Right forelimb (tissue), 1 donor: ENCODE results near the gene AUTS2.

Experiments
- DNase-seq: peaks from one replicate; pipeline ENCODE4 v3.0.0-alpha.2; 2018

The AUTS2 gene

DNA sequence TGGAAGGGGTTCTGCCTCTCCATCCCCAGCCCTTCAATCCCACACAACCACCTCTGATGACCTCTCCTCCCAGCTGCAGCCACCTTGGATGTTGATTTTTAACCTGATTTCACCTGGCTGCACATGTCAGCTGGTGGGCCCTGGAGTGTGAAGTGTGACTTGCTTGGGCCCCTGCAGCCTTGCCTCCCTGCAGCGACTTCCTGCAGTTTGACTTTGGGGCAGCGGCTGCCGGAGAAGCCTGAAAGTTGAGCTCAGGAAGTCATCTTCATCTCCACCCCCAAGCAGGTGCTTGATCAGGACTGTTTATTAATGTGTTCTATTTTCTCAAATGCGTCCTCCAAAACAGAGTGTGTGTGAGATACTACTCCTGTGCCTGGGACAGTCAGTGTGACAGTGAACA, 858.4 kb downstream of the AUTS2 start:
- DNase-seq: no peak

DNA sequence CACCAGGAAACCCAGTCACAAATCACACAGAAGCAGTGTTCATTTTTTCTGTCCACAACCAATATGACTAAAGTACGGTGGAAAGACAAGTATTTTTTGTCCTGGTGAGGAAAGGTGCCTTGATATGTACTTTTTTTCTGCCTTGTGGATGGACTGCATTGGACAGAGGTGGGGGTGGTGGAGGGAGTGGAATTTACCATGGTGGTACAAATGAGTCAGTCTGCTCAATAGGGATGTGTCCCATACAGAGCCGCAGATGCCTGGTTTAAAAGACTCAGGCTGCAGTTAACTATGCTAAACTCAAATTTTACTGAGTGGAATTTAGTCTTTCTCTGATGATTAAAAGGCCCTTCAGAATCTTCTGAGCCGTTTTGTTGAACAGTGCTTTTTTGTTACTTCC, 859.2 kb downstream of the AUTS2 start:
- DNase-seq: no peak

- no peak for DNase-seq
These were observed 859.8 kb downstream of the AUTS2 start for GRCh38 chr7:70457883-70458680.

- DNase-seq: no peak
These were observed 860.5 kb downstream of the AUTS2 start for GRCh38 chr7:70458745-70459144.

GRCh38 chr7:70459546-70459945, 861.3 kb downstream of the AUTS2 start:
- no peak for DNase-seq

DNA sequence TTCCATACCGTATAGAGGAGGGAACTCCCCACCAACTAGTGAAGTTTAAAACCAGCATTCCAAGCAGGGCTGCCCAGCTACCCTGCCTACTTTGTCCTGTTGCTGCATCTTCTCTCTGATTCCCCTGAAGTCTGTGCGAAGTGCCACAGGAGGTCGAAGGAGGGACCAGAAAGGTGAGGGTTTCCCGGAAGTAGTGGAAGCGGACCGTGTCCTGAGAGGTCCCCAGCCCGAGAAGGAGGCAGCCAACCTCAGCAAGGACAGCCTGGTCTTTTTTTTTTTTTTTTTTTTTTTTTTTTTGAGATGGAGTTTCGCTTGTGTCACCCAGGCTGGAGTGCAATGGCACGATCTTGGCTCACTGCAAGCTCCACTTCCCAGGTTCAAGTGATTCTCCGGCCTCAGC, 861.8 kb downstream of the AUTS2 start:
- DNase-seq: no peak

DNA sequence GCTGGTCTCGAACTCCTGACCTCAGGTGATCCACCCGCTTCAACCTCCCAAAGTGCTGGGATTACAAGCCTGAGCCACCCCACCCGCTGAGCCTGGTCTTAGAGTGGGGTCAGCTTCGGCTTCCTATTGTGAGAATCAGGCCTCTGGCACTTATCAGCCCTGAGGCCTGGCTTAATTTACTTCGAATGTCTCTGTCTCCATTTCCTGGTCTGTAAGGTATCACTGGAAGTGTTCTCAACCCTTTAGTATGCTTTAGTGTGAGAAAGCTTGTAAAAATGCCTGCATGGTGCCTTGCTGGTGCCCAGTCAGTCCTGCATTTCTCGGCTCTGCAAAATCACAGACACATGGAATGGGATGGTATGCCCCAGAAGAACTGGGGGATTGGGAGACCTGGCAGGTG, 862.3 kb downstream of the AUTS2 start:
- no peak for DNase-seq

- no peak for DNase-seq
These were observed 865.2 kb downstream of the AUTS2 start for GRCh38 chr7:70463352-70463938.

GRCh38 chr7:70466725-70467364, 868.6 kb downstream of the AUTS2 start:
- DNase-seq: no peak

GRCh38 chr7:70470746-70471145, 872.5 kb downstream of the AUTS2 start:
- DNase-seq: no peak

DNA sequence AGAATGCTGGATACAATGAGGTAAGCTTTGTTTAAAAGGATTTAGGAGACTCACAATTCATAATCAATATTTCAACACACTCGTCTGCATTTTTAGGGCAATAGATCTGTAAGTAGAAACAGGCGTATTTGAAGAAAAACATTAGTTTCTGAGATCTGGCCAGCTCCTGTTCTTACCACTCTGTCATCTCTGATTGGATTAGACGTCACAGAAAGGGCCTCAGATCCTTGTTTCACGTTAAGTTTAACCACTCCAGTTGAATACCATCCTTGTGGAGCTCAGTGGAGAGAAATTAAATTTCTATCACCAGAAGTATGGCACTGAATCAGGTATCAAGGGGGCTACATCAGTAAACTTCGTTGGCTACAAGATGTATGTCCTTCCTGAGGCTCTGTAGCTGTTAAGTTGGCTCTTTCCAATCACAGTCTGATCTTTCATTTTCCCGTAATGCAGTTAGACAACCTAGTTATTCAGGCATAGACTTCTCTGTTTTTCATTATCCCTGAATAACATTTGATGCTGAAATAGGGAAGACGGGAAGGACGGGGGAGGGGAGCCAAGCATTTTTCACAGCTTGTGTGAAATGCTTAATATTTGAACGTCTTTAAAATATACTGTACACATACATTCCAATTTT, 874.4 kb downstream of the AUTS2 start:
- no peak for DNase-seq

GRCh38 chr7:70474639-70475234, 876.5 kb downstream of the AUTS2 start:
- DNase-seq: no peak

DNA sequence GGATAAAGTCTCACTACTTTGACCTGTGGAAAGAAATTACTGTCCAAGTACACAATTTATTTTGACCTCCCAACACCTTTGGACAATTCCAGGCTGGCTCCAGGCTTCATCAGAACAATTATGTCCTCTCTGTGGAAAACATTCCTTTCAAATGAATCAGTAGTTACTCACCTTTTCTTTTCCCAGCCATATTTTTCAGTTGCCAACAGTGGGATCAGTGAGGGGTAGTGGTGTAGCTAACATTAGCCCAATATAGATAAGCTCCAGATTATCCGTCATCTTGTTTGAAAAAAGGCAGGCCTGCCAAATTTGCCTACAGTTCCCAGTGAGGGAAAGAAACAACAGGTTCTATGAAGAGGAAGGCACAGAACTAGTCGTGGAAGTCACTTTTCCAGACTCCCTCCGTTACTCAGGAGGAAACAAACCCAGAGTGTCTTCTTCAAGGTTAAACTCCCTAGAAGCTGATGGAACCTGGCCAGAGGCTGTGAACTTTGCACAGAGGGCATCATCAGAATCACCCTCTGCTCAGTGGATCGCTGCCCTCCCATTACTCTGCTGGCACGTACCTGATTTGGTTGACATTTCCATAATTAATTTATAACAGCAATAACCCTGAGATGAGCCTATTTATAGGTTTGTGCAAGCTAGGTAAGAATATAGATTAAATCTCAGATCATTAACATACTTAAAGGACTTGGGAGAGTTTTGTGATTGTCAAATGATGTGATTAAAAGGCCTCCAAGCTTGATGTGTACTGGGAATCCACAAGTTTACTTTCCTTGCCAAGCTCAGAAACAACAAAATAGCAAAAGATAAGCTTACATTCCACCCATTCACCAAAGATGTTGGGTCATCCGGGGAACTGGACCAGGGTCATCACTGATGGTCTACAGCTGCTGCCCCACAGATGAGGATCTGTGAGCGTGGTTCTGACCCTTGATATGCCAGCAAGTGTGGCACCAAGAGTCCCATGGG, 879.0 kb downstream of the AUTS2 start:
- no peak for DNase-seq

DNA sequence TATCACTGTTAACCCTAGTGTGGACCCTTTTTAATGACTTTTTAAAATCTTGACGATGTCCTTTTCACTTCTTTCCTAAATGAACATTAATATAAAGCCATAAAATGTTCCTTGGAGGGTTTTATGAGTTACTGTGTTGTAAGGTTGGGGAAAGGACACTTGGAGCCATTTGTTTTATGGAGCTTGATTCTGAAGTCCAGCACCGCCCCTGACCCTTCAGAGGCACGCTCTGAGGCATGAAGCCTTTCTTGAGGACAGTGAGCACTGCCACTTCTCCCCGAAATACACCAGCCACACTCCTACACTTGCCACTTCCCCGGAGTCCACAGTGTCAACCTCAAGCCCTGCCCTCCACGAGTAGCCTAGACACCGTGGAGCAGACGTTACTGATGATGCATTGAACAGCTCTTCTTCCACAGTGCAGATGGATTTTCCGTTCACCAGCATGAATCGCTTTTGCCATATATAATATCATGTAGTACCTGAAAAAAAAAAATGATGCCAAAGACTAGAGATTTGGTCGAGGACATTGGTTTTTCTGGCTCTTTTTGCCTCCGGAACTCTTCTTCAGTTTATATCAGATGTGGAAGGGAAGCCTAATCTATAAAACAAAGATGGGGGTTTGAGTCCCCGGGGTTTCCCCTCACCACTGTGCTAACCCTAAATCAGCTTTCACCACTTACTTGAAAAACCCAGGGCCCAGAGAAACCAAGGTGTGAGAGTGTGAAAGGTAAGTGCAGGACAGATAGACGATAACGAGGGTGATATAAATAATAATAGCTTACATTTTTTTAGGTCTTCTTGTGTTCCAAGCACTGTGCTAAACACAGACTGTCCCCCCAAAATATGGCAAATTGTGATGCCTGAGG, 881.1 kb downstream of the AUTS2 start:
- no peak for DNase-seq

DNA sequence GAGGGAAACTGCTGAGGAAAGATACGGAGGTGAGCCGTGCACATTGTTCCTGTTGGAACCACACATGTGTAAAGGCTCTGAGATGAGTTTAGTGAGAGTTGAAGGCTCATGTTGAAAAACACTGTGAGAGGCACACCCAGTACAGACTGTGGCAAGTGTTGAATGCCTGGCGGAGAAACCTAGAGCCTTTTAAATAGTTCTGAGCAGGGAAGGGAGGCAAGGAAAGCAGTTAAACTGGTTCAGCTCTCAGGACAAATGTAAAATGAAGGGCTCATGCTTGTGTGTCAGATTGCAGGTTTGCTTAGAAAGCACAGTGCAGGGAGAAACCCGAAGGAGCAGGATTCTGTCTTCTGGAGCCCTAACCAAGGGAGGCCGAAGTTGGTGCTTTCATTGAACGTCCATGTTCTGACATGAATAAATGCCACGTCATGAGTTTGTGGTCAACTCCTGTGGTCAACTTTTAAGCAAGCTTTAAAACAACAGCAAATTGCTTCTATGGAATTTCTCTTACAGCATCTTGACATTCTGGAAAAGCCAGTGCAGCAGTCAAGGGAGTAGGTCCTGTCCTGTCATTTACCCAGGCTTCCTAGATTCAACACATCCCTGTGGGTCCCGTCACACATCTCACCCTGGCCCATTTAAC, 882.8 kb downstream of the AUTS2 start:
- no peak for DNase-seq

GRCh38 chr7:70481570-70482123, 883.4 kb downstream of the AUTS2 start:
- no peak for DNase-seq

DNA sequence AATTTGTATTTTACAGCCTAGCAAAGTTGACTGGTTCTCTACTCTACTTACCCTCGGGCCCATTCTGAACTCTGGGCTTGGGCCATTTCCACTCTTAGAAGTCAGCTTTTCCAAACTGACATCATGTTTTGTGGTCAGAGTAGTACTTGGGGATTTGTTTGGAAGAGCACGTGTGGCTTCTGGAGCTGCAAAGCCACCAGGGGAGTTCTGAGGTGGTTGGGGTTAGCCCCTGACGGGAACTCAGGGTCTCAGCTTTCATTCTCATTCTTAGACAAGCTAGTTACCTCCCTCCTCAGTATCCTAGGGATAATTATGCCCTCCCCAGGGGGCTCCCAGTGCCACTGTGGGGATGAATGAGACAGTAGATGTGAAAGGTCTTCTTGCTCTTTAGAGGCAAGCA, 886.0 kb downstream of the AUTS2 start:
- DNase-seq: no peak

DNA sequence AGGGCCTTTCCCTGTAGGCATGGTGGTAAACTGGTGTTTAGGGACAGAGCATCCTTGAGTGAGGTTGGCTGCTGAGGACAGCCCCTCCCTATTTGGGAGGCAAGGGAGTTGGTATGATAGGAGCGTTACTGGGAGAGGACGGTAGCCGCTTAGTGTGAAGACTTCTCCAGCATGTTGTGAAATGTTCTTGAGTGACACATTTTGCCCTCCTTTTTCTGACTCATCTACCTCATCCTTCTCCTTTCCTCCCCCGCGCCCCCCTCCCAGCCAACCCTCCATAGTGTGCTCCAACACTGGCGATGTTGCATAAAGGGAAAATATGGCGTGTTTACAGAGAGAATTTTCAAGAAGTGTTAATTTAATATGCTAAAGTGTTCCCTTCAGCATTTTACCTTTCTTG, 888.7 kb downstream of the AUTS2 start:
- no peak for DNase-seq

DNA sequence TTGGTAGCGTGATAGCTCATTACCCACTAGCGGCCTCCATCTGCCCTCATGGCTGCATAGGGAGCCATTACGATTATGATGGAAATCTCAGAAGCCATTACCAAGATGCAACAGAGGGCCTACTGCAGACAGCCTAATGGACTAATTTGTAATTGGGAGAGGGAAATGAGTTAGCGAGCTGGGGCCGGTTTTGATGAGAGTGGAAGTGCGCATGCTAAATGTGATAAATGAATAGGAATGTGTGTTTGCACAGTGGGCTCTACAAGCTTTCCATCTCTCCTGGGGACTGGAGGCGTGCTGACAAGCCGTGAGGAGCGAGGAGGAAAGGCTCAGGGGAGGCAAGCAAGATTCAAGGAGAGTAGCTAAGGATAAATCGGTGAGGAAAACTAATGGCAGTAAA, 889.2 kb downstream of the AUTS2 start:
- DNase-seq: no peak

DNA sequence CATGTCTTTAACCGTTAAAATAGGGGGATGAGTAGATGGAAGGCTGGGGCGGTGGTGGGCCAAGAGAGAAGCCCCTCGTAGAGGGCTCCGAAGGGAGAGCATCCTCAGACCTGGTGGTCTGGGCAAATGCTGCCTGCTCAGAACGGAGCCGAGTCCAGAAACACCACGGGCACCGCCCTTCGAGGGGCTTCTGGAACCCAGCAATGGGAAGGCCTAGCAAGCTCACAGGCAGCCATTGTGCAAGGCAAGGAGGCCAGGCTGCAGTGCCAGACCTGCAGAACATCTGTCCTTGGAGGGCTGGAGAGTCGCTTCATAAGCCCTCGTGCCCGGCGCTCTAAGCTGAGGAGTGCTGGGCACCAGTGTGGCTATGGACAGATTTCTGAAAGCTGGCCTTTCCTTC, 889.6 kb downstream of the AUTS2 start:
- no peak for DNase-seq
